ELR (cell line): ENCODE results near the gene SLC39A9.

Source experiments
- DNase-seq: peaks from one replicate; pipeline ENCODE4 v3.0.0-alpha.2; 2015; ENCODE audit warnings: low read depth

Gene SLC39A9

DNA sequence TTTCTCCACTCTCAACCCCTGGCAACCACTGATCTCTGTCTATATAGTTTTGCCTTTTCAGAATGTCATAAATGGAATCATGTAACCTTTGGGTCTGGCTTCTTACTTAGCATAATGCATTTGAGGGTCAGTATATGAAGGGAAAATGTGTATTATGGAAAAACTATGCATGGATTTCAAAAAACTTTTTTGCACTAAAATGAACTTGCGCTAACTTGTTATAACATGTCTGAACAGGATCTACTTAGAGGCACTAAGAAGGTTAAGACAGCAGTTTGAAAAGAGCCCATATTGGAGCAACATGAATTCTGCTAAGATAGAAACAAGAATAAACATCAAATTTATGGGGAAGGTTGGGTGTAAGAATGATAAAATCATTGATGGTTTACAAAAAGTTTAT, 29.1 kb downstream of the SLC39A9 start:
- no peak for DNase-seq

DNA sequence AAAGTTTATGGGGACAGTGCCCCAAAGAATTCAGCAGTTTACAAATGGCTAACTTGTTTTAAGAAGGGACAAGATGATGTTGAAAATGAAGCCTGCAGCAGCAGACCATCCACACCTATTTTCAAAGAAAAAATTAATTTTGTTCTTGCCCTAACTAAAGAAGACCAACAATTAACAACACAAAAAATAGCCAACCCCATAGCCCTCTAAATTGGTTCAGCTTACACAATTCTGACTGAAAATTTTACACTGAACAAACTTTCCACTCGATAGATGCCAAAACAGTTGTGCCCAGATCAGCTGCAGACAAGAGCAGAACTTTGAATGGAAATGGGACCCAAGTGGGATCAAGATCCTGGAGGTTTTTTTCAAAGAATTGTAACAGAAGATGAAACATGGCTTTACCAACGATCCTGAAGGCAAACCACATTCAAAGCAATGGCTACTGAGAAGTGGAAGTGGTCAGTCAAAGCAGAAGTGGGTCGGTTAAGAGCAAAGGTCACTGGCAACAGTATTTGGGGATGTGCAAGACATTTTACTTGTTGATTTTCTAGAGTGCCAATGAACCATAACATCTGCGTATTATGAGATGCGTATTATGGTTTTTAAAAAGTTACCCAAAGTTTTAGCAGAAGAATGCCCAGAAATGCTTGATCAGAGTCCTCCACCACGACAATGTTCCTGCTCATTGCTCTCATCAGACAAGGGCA, 30.0 kb downstream of the SLC39A9 start:
- DNase-seq, result no peak

DNA sequence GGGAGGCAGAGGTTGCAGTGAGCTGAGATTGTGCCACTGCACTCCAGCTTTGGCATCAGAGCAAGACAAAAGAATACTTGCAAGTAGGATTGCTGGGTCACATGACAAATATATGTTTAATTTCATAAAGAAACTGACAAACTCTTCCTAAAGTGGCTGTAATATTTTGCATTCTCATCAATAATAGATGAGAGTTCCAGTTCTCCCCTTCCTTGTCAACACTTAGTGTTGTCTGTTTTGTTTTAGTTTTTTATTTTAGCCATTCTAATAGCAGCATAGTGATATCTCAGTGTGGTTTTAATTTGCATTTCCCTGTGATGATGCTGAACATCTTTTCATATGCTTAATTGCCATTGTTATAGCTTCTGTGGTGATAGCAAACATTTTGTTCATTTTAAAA, 31.2 kb downstream of the SLC39A9 start:
- DNase-seq, result no peak

DNA sequence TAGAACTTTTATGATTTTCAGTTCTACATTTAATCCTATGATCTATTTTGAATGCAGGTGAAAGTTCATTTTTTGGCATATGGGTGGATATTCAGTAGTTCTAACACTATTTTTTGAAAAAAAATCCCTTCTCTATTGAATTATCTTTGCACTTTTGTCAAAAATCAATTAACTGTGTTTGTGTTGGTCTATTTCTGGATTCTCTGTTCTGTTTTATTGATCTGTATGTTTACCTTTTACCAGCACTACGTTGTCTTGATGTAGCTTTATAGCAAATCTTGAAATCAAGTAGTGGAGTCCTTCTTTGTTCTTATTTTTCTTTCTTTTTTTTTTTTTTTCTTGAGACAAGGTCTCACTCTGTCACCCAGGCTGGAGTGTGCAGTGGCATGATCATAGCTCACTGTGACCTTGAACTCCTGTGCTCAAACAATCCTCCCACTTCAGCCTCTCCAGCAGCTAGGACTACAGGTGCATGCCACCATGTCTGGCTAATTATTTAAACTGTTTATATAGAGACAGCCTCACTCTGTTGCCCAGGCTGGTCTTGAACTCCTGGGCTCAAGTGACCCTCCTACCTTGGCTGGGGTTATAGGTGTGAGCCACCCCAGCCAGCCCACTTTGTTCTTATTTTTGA, 31.9 kb downstream of the SLC39A9 start:
- no peak for DNase-seq

DNA sequence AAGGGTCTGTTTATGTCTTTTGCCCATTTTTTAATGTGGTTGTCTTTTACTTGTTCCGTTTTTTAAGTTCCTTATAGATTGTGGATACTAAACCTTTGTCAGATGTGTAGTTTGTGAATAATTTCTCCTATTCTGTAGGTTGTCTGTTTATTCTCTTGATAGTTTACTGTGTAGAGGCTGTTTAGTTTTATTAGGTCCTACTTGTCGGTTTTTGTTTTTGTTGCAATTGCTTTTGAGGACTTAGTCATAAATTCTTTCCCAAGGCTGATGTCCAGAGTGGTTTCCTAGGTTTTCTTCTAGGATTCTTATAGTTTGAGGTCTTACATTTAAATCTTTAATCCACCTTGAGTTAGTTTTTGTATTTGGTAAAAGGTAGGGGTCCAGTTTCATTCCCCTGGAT, 33.9 kb downstream of the SLC39A9 start:
- no peak for DNase-seq

DNA sequence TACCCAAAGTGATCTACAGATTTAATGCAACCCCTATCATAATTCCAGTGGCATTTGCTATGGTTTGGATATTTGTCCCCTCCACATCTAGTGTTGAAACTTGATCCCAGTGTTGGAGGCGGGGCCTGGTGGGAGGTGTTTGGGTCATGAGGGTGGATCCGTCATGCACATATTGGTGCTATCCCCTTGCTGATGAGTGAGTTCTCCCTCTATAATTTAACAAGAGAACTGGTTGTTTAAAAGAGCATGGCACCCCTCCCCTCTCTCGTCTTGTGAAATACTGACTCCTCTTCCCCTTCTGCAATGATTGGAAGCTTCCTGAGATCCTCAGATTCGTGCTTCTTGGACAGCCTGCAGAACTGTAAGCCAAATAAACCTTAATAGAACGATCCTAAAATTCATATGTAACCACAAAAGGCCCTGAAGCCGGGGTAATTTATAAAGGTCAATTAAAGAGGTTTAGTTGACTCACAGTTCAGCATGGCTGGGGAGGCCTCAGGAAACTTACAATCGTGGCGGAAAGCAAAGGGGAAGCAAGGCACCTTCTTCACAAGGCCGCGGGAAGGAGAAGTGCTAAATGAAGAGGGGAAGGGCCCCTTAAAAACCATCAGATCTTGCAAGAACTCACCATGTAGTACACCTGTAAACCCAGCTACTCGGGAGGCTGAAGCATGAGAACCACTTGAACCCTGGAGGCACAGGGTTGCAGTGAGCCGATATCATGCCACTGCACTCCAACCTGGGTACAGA, 41.2 kb downstream of the SLC39A9 start:
- no peak for DNase-seq

DNA sequence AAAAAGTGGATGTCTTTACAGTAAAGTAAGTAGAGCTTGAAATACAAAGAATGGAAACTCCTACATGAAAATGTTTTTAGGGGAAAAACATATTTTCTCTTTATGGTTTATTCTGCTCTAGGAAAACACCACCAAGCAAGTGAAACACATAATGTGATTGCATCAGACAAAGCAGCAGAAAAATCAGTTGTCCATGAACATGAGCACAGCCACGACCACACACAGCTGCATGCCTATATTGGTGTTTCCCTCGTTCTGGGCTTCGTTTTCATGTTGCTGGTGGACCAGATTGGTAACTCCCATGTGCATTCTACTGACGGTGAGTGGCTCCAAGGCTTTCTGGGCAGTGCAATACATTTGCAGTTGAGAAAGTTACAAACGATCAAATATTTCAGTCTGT, 43.5 kb downstream of the SLC39A9 start:
- no peak for DNase-seq

DNA sequence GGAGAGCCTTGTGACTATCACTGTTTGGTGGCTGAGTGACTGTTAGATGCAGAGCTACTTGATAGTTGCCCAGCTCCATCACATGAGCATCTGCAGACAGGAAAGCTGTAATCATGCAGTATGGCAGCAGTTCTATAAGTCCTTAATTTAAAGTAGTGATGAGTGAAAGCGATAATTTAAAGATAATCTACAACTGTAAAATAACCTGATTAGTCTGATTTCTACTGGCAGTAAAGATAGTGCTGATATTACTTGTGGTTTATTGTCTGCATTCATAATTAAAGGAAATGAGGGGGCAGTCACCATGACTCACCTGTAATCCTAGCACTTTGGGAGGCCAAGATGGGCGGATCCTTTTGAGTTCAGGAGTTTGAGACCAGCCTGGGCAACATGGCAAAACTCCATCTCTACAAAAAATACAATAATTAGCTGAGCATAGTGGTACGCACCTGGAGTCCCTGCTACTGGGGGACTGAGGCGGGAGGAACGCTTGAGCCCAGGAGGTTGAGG, 44.9 kb downstream of the SLC39A9 start:
- DNase-seq, result peak; percentile 12

DNA sequence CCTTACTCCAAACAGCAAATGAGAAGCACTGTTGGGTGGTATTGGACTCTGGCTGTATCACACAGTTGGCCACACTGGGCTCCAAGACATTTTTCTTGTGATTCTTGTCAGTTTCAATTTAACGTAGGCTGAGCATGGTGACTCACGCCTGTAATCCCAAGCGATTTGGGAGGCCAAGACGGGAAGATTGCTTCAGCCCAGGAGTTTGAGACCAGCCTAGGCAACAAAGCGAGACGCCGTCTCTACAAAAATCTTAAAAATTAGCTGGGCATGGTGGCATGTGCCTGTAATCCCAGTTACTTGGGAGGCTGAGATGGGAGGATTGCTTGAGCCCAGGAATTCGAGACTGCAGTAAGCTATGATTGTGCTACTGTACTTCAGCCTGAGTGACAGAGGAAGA, 50.7 kb downstream of the SLC39A9 start:
- no peak for DNase-seq

DNA sequence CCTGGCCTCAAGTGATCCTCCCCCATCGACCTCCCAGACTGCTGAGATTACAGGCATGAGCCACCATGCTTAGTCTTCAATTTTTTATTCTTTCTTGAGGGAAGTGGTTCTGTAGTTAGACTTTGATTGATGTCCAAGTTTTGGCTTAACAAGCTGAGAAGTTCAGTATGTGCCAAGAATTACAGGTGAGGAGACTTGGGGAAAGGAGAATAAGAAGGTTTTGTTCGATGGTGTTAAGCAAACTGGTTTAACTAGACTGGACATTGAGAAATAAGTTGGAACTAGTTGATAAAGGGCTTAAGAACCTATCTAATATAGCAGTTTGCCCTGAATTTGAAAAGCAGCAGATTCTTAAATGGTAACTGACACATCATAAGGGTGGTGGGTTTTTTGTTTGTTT, 53.4 kb downstream of the SLC39A9 start:
- no peak for DNase-seq

DNA sequence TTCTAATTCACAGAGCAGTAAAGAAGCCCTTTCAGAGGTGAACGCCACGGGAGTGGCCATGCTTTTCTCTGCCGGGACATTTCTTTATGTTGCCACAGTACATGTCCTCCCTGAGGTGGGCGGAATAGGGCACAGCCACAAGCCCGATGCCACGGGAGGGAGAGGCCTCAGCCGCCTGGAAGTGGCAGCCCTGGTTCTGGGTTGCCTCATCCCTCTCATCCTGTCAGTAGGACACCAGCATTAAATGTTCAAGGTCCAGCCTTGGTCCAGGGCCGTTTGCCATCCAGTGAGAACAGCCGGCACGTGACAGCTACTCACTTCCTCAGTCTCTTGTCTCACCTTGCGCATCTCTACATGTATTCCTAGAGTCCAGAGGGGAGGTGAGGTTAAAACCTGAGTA, 59.9 kb downstream of the SLC39A9 start:
- no peak for DNase-seq

DNA sequence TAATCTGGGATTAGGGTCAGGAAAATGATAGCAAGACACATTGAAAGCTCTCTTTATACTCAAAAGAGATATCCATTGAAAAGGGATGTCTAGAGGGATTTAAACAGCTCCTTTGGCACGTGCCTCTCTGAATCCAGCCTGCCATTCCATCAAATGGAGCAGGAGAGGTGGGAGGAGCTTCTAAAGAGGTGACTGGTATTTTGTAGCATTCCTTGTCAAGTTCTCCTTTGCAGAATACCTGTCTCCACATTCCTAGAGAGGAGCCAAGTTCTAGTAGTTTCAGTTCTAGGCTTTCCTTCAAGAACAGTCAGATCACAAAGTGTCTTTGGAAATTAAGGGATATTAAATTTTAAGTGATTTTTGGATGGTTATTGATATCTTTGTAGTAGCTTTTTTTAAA, 60.6 kb downstream of the SLC39A9 start:
- no peak for DNase-seq

DNA sequence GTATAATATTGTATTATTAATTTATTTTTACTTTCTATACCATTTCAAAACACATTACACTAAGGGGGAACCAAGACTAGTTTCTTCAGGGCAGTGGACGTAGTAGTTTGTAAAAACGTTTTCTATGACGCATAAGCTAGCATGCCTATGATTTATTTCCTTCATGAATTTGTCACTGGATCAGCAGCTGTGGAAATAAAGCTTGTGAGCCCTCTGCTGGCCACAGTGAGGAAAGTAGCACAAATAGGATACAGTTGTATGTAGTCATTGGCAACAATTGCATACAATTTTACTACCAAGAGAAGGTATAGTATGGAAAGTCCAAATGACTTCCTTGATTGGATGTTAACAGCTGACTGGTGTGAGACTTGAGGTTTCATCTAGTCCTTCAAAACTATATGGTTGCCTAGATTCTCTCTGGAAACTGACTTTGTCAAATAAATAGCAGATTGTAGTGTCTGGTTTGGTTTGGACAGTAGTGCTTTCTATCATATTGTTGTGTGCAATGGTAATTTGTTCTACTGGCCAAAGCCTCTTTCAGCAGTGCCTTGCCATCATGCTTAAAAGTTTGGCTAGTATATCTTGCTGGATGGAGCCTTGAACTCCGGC, 61.7 kb downstream of the SLC39A9 start:
- DNase-seq, result peak; percentile 94

DNA sequence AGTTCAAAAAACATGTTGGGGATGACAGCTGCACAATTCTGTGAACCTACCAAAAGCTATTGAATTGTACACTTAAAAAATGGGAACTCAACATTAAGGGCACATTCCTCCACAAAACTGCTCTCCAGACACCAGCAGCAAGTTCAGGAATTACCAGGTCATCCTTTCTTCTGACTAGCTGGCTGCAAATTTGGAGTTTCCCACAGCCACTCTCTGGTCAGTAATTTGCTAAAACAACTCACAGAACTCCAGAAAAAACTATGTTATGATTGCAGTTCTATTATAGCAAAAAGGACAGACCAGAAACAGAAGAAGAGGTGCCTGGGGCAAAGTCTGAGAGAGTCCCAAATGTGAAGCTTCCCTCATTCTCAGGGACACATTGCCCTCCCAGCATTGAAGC, 65.9 kb downstream of the SLC39A9 start:
- DNase-seq, result no peak

DNA sequence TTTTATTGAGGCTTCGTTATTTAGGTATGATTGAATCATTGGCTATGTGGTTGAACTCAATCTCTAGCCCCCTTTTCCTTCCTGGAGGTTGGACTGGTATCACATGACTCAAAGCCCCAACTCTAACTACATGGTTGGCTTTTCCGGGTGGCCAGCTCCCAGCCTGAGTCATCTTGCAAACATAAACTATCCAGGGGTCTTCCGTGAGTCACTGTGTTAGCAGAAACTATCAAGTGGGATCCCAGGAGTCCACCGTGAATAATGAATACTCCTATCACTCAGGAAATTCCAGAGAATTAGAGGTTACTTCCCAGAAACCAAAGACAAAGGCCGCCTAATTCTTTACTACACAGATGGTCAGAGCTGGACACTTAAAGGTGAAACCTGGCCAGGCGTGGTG, 66.3 kb downstream of the SLC39A9 start:
- peak; percentile 97 for DNase-seq

DNA sequence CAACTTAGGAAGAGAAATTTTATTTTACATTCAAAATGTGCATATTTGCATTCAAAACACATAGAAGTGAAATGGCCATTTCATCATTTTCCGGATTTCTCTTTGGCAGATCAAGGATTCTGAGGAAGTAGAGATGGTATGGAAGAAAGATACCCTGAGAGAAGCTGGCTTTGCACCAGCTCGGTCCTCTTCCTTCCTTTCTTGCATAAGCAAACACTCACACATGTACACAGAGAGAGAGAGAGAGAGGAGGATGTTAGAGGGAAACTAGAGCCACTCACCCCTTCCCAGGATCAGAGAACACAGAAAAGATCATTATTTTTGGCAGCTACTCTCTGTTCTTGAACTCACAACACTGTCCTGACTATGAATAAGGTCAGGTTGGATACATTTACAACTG, 70.5 kb downstream of the SLC39A9 start:
- DNase-seq, result no peak

DNA sequence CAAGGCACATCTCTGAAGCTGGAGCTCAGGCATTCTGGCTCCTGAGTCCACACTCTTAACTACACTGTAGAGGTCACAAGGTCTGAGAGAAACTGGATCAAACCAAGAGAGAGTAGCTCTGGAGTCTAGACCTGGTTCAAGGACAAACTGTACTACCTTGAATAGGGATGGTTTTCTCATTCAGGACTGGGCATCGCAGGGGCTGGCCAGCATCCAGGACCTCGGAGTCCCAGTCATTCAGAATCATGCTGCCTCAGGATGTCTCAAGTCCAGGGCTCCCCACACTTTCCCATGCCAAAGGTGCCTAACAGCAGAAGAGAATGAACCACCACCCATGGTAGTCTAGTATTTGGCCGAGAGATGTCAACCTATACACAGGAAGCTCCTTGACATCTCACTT, 72.9 kb downstream of the SLC39A9 start:
- DNase-seq, result no peak

DNA sequence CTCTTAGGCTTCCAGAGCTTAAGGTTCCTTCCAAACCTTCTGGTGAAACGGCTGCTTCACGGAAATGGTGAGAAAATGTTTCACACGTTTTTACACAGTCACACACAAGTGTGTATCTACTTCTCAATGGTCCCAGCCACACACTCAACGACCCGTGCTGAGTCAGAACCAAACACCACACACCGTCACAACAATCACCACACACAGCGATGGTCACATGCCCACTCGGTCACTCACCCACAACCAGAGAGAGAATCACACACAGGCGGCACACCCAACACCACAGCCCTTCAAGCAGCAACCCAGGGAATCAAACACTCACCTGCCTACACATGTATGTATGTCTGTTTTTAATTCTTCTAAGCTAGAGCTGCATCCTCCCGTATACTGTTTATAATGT, 73.4 kb downstream of the SLC39A9 start:
- DNase-seq, result no peak

DNA sequence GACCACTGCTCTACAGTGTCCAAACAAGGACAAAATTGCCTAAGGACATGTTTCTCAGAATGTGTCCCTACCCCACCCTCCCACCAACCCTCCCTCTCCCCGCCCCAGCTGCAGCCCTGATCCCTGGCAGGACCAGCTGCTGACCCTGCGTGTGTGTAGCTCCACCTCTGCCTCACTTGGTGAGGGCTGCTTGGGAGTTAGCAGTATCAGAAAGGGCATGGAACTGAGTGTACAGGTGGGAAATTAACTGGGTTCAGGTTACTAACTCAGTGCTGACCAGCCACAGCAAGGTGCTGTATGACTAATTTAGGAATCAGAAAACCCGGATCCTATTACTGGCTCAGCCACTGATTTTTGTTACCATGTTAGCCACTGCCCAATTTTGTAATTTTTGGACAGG, 74.8 kb downstream of the SLC39A9 start:
- no peak for DNase-seq

DNA sequence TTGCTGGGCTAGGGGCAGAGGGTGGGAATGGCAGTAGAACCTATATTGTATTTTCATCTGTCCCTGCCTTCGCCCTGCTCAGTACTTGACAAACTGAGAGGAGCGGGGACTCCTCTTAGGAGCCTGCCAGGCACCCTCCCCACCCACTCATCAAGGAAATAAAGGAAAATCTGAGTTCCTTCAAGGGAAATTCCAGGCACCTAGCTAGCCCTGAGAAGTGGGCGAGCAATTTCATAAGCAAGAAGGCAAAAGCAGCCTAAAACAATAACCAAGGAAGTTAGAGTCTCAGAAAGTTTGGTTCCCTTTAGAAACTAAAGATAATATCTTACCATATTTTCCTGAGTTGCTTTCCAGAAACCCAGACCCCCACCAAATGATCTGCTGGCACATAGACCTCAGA, 75.5 kb downstream of the SLC39A9 start:
- no peak for DNase-seq

DNA sequence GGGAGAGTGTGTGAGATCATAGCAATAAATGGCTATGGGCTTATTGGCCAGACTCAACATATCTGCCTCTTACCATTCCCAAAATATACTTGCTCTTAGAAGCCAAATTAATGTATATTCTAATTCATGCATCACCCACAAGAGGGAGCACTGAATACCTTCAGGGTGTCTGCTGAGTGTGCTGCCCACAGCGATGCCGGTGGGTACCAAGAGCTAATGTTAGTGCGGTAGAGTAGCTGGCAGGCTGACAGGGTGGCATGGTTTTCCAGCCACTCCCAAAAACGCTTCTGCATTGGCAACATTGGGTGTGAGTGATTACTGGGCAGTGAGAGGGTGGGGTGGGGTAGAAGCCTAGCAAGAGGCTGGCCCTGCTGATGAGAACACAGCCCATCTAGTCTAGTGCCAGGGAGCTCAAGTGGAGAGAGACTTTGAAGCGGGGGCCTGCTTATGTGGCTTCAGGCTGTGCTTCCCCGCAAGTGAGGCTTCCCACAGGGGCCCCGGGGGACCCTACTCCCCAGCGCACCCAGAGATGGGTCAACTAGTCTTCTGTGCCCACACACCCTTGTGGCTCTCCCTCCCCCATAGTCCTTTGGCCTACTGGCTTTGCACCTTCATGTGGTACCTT, 76.8 kb downstream of the SLC39A9 start:
- peak; percentile 55 for DNase-seq

DNA sequence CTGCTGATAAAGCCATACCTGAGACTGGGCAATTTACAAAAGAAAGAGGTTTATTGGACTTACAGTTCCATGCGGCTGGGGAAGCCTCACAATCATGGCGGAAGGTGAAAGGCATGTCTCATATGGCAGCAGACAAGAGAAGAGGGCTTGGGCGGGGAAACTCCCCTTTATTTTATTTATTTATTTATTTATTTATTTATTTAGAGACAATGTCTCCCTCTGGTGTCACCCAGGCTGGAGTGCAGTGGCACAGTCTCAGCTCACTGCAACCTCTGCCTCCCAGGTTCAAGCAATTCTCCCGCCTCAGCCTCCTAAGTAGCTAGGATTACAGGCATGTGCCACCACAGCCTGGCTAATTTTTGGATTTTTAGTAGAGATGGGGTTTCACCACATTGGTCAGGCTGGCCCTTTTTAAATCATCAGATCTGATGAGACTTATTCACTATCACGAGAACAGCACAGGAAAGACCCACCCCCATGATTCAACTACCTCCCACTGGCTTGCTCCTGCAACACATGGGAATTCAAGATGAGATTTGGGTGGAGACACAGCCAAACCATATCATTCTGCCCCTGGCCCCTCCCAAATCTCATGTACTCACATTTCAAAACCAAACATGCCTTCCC, 78.4 kb downstream of the SLC39A9 start:
- DNase-seq, result peak; percentile 37
